ENCODE measurements around the gene LNX1.

LNX1 gene

DNA sequence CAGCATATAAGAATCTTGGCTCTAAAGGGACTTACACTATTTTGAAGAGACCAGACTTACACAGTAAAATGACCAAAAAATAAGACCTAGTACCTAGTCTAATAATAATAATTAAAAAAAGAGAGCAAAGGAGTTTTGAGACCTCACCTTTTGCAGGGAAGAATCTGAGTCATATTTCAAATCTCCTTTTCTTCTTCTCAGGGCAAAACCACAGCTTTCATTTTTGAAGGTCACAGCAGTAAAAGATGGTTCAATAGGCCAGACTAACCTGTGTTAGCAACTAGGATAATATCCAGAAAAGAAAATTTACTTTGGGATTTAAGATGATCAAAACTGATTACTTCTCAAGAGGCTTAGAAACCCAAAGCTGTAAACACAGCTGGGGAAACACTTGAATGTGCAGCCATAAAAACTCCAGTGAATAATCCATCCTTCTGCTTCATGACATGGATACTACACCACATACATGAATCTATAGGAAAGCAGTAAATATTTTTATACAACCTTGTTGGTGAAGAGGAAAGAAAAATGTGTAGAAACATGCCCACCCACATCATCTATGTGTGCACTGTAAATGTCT lies 25.9 kb upstream of the LNX1 start:
- TF ChIP-seq CTCF (conservative IDR thresholded peaks at IDR 0.05; ENCODE audit: control insufficient read depth, insufficient read depth, low read depth, low read length) = no peak
- no peak for DNase-seq (ENCODE audit: low read depth)

GRCh38 chr4:53616219-53616618 lies 24.9 kb upstream of the LNX1 start:
- no peak for DNase-seq (ENCODE audit: low read depth)
- no peak for TF ChIP-seq CTCF (conservative IDR thresholded peaks at IDR 0.05; ENCODE audit: control insufficient read depth, insufficient read depth, low read depth, low read length)
- H3K4me3 ChIP-seq (ENCODE audit: control insufficient read depth, low read depth, low read length) = no peak overlapping the region

More for the DNA sequence above, 25.9 kb upstream of the LNX1 start:
- no peak overlapping the region for H3K4me3 ChIP-seq (ENCODE audit: control insufficient read depth, low read depth, low read length)

DNA sequence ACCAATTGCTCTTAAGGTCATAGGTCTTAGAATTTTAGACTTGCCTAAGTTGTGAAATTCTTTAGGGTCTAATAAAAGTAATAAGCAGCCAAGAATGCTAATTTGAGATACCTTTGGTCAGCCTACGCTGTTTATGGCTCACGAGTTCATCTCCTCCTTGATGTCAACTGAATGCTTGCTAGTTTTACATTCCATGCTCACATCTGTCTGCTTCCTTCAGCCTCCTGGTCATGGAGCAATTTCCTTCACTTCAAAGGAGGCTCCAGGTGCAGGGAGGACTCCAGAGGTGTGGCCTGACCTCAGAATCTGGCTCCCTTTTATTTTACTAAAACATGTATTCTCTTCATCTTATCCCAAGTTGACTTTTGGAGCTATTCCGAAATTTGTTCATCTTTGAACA lies 23.3 kb upstream of the LNX1 start:
- no peak overlapping the region for H3K4me3 ChIP-seq (ENCODE audit: control insufficient read depth, low read depth, low read length)
- DNase-seq (ENCODE audit: low read depth) = no peak
- peak; percentile 13 for TF ChIP-seq CTCF (conservative IDR thresholded peaks at IDR 0.05; ENCODE audit: control insufficient read depth, insufficient read depth, low read depth, low read length)

DNA sequence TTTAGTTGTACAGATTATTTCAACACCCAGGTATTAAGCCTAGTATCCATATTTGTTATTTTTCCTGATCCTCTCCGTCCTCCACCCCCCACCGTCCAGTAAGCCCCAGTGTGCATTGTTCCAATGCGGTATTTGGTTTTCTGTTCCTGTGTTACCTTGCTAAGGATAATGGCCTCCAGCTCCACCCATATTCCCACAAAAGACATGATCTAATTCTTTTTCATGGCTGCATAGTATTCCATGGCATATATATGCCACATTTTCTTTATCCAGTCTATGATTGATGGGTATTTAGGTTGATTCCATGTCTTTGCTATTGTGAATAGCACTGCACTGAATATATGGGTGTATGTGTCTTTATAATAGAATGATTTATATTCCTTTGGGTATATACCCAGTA lies 22.1 kb upstream of the LNX1 start:
- DNase-seq (ENCODE audit: low read depth) = no peak
- TF ChIP-seq CTCF (conservative IDR thresholded peaks at IDR 0.05; ENCODE audit: control insufficient read depth, insufficient read depth, low read depth, low read length) = no peak
- no peak overlapping the region for H3K4me3 ChIP-seq (ENCODE audit: control insufficient read depth, low read depth, low read length)

DNA sequence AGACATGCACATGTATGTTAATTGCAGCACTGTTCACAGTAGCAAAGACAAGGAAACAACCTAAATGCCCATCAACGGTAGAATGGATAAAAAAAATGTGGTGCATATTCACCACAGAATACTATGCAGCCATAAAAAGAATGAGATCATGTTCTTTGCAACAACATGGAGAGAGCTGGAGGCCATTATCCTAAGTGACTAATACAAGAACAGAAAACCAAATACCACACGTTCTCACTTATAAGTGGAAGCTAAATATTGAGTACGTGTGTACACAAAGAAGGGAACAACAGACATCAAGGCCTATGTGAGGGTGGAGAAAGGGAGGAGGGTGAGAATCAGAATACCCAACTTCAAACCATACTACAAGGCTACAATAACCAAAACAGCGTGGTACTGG lies 17.4 kb upstream of the LNX1 start:
- no peak for DNase-seq (ENCODE audit: low read depth)
- TF ChIP-seq CTCF (conservative IDR thresholded peaks at IDR 0.05; ENCODE audit: control insufficient read depth, insufficient read depth, low read depth, low read length) = no peak
- H3K4me3 ChIP-seq (ENCODE audit: control insufficient read depth, low read depth, low read length) = no peak overlapping the region

- H3K4me3 ChIP-seq (ENCODE audit: control insufficient read depth, low read depth, low read length) = no peak overlapping the region
- TF ChIP-seq CTCF (conservative IDR thresholded peaks at IDR 0.05; ENCODE audit: control insufficient read depth, insufficient read depth, low read depth, low read length) = no peak
- no peak for DNase-seq (ENCODE audit: low read depth)
Measured at GRCh38 chr4:53608242-53608641, 17.0 kb upstream of the LNX1 start.

GRCh38 chr4:53605783-53606182 lies 14.5 kb upstream of the LNX1 start:
- DNase-seq (ENCODE audit: low read depth) = peak; percentile 41
- H3K4me3 ChIP-seq (ENCODE audit: control insufficient read depth, low read depth, low read length) = no peak overlapping the region

More at GRCh38 chr4:53605783-53606182, 14.5 kb upstream of the LNX1 start:
- no peak for TF ChIP-seq CTCF (conservative IDR thresholded peaks at IDR 0.05; ENCODE audit: control insufficient read depth, insufficient read depth, low read depth, low read length)

All from fibroblast of mammary gland (primary cell).